GM19438 (cell line): Measurements from ENCODE around the gene ATP8A2.

Experiments used
- ATAC-seq: cut with Tn5 transposase; IDR thresholded peaks from one replicate; pipeline ENCODE4 v1.9.1; 2021; ENCODE audit warnings: low read depth; ENCODE audit not compliant: unreplicated experiment

The ATP8A2 gene

GRCh38 chr13:26019881-26020870, 648.4 kb downstream of the ATP8A2 start:
- ATAC-seq = no peak

- no peak for ATAC-seq
Observed at GRCh38 chr13:26020891-26021290, 649.1 kb downstream of the ATP8A2 start.

DNA sequence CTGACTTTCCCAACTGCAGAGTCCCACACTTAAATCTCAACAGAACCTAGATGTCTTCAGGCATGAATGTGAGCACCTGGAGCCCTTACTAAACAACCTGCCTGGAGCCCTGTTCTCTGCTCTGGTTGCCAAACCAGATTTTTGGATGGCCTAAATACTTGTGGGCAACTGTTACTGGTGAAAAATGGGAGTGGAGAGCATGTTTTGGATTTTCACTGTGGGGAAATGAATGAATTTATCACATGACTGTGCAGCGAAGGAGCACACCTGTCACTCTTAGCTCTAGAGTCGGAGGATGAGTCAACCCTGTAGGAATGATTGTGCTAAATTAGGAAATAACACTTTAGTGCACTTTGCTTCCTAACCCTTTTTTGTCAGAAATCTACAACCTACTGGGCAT, 649.7 kb downstream of the ATP8A2 start:
- ATAC-seq = no peak

DNA sequence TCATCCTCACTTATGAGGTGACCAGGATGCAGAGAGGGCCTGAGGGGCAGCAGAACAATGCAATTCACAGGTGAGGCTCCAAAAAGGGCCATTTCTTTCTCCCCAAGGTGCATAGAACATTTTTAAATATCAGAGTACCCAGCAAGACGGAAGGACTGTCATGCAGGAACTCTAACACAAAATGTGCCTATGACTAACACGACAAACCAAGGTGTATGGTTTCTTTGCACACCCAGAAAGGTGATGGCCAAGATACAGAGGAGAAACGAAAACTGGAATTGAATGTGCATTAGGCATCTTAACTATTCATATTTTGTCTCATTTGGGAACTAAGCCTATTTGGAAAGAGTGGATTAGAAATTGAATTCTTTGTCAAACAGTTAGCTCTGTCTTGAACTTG, 650.2 kb downstream of the ATP8A2 start:
- no peak for ATAC-seq

DNA sequence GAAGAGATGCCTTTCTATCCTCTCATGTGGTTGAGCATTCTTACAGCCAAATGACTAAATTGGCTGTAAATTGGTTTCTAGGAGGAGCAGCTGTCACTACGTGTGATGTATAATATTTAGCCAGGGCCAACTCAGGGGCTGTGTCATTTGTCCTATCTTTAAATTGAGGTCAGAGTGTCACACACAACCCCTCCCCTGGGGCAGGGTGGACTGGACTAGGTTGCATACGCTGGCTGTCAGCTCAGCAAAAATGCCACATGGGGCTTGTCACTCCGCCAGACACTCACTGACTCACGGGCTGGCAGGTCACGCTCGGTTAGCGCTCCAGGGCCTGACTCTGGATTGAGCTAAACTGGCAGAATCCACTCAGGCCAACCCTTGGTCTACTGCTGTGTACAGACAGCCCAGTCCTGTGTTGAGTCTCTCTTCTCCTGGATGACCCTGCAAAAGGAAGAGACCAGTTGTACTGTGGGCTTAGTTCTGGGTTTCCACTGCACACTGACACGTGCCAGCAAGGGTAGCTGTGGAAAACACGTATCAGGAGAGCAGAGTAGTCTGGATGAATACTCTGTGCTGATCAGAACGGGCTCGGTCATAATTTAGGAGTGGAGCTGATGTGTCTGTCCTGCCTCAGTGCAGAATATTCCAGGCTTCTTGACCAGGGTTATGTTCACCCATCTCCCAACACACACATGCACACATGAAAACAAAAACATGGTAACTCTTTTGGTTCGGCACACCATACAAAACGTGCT, 650.9 kb downstream of the ATP8A2 start:
- ATAC-seq = no peak

DNA sequence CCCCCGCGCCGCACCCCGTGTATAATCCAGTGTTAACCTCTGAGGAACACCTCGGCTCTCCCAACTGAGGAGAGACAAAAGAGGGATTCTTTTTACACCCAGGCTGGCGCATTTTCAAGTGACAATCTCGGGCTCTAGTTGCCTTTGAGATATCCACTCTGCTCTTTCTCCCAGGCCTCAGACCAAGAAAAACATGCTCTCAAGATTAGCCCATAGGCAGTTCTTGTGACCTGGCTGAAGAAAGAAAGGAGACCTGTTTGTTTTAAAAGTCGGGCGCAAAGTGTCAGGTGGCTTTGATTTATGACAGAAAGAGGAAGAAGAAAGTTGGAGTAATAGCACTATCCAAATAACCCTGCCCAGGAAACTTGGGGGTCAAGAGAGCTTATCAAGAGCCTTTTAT, 652.8 kb downstream of the ATP8A2 start:
- ATAC-seq = no peak

GRCh38 chr13:26025196-26025595, 653.4 kb downstream of the ATP8A2 start:
- no peak for ATAC-seq

DNA sequence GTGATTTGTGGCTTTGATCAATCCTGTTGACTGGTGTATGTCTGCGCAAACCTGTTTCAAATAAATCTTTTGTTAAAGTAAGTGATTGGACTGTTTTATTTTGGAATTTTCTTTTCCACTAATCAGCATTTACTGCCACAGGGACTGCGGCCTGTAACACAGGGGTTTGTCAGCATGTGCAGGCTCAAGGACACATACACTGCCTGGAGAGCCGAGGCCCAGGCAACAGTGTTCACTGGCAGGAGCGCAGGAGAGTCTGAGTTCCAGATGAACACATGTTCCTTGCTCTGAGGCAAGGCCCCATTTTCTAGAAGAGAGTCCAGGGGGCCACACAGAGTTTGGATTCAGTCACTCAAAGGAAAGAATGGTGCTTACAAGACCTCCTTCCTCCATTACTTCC, 654.0 kb downstream of the ATP8A2 start:
- ATAC-seq = no peak

- ATAC-seq = no peak
Observed at GRCh38 chr13:26026211-26026610, 654.4 kb downstream of the ATP8A2 start.

GRCh38 chr13:26029581-26030136, 657.9 kb downstream of the ATP8A2 start:
- no peak for ATAC-seq

GRCh38 chr13:26030331-26030730, 658.6 kb downstream of the ATP8A2 start:
- no peak for ATAC-seq

DNA sequence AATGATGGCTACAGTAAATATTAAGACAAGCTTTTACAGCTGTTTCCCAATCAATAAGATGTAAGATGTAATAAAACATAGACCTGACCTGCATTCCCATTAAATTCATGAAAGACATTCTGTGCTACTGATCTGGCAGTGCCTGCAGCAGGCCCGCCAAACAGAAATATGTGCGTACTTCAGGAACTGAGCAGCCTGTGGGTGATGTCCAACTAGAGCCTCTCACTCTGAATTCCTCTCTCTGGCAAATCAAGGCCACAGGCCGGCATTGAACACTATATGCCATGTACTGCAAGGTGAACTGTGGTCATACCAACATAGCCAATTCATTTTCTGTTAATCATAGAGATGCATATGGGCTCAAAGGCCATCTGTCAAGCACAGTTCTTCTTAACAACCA, 662.2 kb downstream of the ATP8A2 start:
- ATAC-seq = no peak

GRCh38 chr13:26036383-26036782, 664.6 kb downstream of the ATP8A2 start:
- ATAC-seq = no peak

GRCh38 chr13:26037302-26037701, 665.5 kb downstream of the ATP8A2 start:
- no peak for ATAC-seq

DNA sequence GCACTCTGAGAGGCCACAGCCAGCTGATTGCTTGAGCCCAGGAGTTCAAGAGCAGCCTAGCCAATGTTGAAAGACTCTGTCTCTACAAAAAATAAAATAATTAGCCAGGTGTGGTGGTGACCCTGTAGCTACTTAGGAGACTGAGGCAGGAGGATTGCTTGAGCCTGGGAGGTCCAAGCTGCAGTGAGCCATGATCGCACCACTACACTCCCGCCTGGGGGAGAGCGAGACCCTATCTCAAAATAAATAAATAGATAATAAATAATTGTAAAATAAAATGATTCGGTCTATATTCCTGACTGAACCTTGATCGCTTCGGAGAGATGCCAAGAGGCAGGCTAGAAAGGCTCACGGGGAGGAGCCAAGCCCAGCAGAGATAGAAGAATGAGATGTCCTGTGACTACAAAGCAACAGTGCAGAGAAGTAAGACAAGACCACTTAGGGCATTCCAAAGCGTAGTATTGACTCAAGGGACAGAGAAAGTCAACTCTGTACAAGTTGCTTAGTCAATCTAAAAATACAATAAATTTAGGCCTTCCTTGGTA, 667.2 kb downstream of the ATP8A2 start:
- ATAC-seq = no peak

- no peak for ATAC-seq
Observed at GRCh38 chr13:26041444-26041843, 669.7 kb downstream of the ATP8A2 start.

DNA sequence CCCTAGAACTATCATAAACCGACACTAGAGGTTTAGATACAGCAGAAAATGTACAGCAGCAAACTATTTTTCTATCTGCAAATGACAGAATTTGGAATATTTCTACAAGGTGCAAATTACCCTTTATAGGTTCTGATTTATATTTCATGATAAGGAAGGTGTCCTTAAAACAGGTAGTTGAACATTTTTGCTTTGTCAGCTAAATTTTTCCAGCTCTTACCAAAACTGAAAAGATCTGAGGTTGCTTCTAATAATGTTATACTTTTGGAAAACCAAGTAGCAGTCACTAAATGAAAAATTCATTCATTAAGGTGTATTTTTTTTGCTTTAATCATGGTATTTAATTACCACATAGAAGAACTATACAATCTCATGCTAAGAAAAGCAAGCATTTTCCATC, 671.0 kb downstream of the ATP8A2 start:
- no peak for ATAC-seq

GRCh38 chr13:26045142-26045541, 673.4 kb downstream of the ATP8A2 start:
- no peak for ATAC-seq

GRCh38 chr13:26046639-26047038, 674.9 kb downstream of the ATP8A2 start:
- ATAC-seq = no peak

DNA sequence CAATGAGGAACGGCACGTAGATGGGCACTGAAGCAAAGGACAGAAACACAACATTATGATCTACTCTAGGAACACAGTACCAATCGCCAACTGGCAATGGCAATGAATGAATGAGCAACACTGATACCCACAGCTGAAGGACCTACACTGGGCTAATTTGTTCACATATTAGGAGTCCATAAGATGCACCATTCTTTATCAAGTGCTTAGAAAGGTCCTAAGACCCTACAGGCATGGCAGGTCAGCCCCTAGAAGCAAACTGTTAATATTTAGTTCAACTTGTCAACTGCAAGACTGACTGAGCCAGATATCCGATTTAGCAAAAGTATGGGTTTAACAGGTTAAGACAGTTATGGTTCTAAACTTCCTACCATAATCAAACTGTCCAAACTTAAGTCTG, 675.3 kb downstream of the ATP8A2 start:
- no peak for ATAC-seq

- no peak for ATAC-seq
Observed at GRCh38 chr13:26048741-26049140, 677.0 kb downstream of the ATP8A2 start.
